ENCODE results near the gene DDAH2. TPM values are rescaled to one million over a fixed set of nuclear protein-coding genes. Genes with fewer than 3 reads are reported as not detected.

The DDAH2 gene

Small RNA genes lying within 50 kb of the gene (small RNA-seq; reads per million reads assigned to genes)
- gene LY6G6D (ENCODE audit: insufficient read depth) (not detected), gene MIR4646 (ENCODE audit: insufficient read depth) (2.0 reads per million), gene MSH5-SAPCD1 (ENCODE audit: insufficient read depth) (not detected), gene RF00019 (ENCODE audit: insufficient read depth) (not detected), gene RNU6-850P (ENCODE audit: insufficient read depth) (not detected), gene SAPCD1 (ENCODE audit: insufficient read depth) (not detected)

Data from neuronal stem cell (in vitro differentiated cells).